Endodermal cell (in vitro differentiated cells): ENCODE results near the gene KCNAB3. TPM values are rescaled to one million over a fixed set of nuclear protein-coding genes. Genes with fewer than 3 reads are reported as not detected.

Experiments
- DNase-seq: peaks from one replicate; pipeline ENCODE4 v3.0.0-alpha.2; 2017
- H3K27ac ChIP-seq: 2 replicates; pipeline ENCODE4 v1.5.1; 2013; ENCODE audit warnings: mild to moderate bottlenecking, low read depth, low read length, moderate library complexity
- H3K27me3 ChIP-seq: 2 replicates; pipeline ENCODE4 v1.6.1; 2013; ENCODE audit warnings: mild to moderate bottlenecking, low read length, moderate library complexity; ENCODE audit not compliant: insufficient read depth, control insufficient read depth, poor library complexity, severe bottlenecking
- H3K36me3 ChIP-seq: 2 replicates; pipeline ENCODE4 v1.7.0; 2013; ENCODE audit warnings: mild to moderate bottlenecking, low read length, moderate library complexity; ENCODE audit not compliant: control insufficient read depth, insufficient read depth
- H3K4me1 ChIP-seq: one replicate; pipeline ENCODE4 v1.7.0; 2013; ENCODE audit warnings: low read length; ENCODE audit not compliant: control insufficient read depth, insufficient read depth
- H3K4me3 ChIP-seq: 2 replicates; pipeline ENCODE4 v1.5.1; 2013; ENCODE audit warnings: mild to moderate bottlenecking, low read length, moderate library complexity
- H3K9ac ChIP-seq: 2 replicates; pipeline ENCODE4 v1.6.1; 2013; ENCODE audit warnings: mild to moderate bottlenecking, low read length, moderate library complexity; ENCODE audit not compliant: poor library complexity, severe bottlenecking; ENCODE audit errors: extremely low read depth
- H3K9me3 ChIP-seq: 2 replicates; pipeline ENCODE4 v1.6.1; 2013; ENCODE audit warnings: mild to moderate bottlenecking, low read length, moderate library complexity; ENCODE audit not compliant: control insufficient read depth
- H3K27ac Mint-ChIP-seq: 2 replicates; pipeline ENCODE4 v1.8.0; 2020; ENCODE audit warnings: mixed read lengths
- H3K27me3 Mint-ChIP-seq: 2 replicates; pipeline ENCODE4 v1.8.0; 2021; ENCODE audit warnings: mild to moderate bottlenecking, mixed read lengths; ENCODE audit not compliant: insufficient read depth
- H3K36me3 Mint-ChIP-seq: 2 replicates; pipeline ENCODE4 v1.8.0; 2020; ENCODE audit warnings: low read depth, mixed read lengths
- H3K4me1 Mint-ChIP-seq: 2 replicates; pipeline ENCODE4 v1.8.0; 2020; ENCODE audit warnings: mixed read lengths
- H3K4me3 Mint-ChIP-seq: 2 replicates; pipeline ENCODE4 v1.8.0; 2020; ENCODE audit warnings: mild to moderate bottlenecking, moderate library complexity, mixed read lengths
- H3K9me3 Mint-ChIP-seq: 2 replicates; pipeline ENCODE4 v1.8.0; 2020; ENCODE audit warnings: mild to moderate bottlenecking, mixed read lengths
- CTCF ChIP-seq: fragments of 200-600 bp; sonication (generic); conservative IDR thresholded peaks from 2 replicates; pipeline ENCODE4 v1.5.0; 2021; ENCODE audit warnings: antibody characterized with exemption, mild to moderate bottlenecking
- WGBS, 2 experiments: methylation state at CpG; one replicate each; pipeline versions ENCODE4 v1.1.5 to v1.1.7; 2013; ENCODE audit warnings: missing lambda C conversion rate in 2 of 2, mixed read lengths in 1 of 2; ENCODE audit not compliant: insufficient coverage in 1 of 2, insufficient read length in 1 of 2; 5-methylcytosine and 5-hydroxymethylcytosine counted together
- total RNA-seq, 2 donors: library from RNA; stranded (reverse); fragmentation: NEBNext Ultra II Directional in 1 of 2; extraction: Animal tissue kit (Norgen Biotek cat#: 25700) in 1 of 2; gene quantifications; 2 replicates in 1 of 2; 3 replicates in 1 of 2; pipeline ENCODE4 v1.2.1, GENCODE V29; 2021

Gene KCNAB3
- total RNA-seq, 2 donors from 2014 or later = 4.0 to 6.5 TPM

- H3K9me3 ChIP-seq = no peaks in the 10 kb centered on the region
- H3K36me3 ChIP-seq = peaks cover 56% of the 10 kb centered on the region
- peaks cover 6% of the 10 kb centered on the region for H3K4me1 ChIP-seq
- H3K27me3 ChIP-seq = no peaks in the 10 kb centered on the region
- Mint-ChIP-seq H3K4me3 (no peak overlapping the region), H3K27ac (no peak overlapping the region), H3K36me3 (peaks cover 68% of the 10 kb centered on the region), H3K4me1 (peaks cover 6% of the 10 kb centered on the region), H3K9me3 (no peaks in the 10 kb centered on the region), H3K27me3 (no peaks in the 10 kb centered on the region)
- DNase-seq = peak; percentile 22
- H3K27ac ChIP-seq = no peak overlapping the region
- TF ChIP-seq CTCF = no peak
- WGBS, 2 experiments = 95 to 98% methylated on average over 5 to 7 of the region's 9 CpGs
- H3K4me3 ChIP-seq = no peak overlapping the region
- H3K9ac ChIP-seq = no peak overlapping the region
Measured at GRCh38 chr17:7894226-7894625, 35.4 kb downstream of the KCNAB3 start.

- no peaks in the 10 kb centered on the region for H3K27me3 Mint-ChIP-seq
- peaks cover 48% of the 10 kb centered on the region for H3K36me3 ChIP-seq
Measured at GRCh38 chr17:7893187-7893880, 36.3 kb downstream of the KCNAB3 start.

GRCh38 chr17:7889166-7889955, 40.3 kb downstream of the KCNAB3 start:
- peak; percentile 83 for DNase-seq
- Histone ChIP-seq H3K9ac (no peak overlapping the region), H3K4me3 (no peak overlapping the region)

More at GRCh38 chr17:7893187-7893880, 36.3 kb downstream of the KCNAB3 start:
- Histone ChIP-seq H3K9me3 (no peaks in the 10 kb centered on the region), H3K27ac (no peak overlapping the region), H3K4me1 (peaks cover 10% of the 10 kb centered on the region), H3K4me3 (no peak overlapping the region), H3K27me3 (no peaks in the 10 kb centered on the region), H3K9ac (no peak overlapping the region)
- WGBS, 2 experiments = 94 to 100% methylated on average over 5 to 13 of the region's 15 CpGs
- no peak for TF ChIP-seq CTCF
- H3K9me3 Mint-ChIP-seq = no peaks in the 10 kb centered on the region
- no peak overlapping the region for H3K27ac Mint-ChIP-seq
- no peak overlapping the region for H3K4me3 Mint-ChIP-seq
- peak; percentile 13 for DNase-seq
- peaks cover 60% of the 10 kb centered on the region for H3K36me3 Mint-ChIP-seq
- H3K4me1 Mint-ChIP-seq = peaks cover 4% of the 10 kb centered on the region

More at GRCh38 chr17:7889166-7889955, 40.3 kb downstream of the KCNAB3 start:
- Mint-ChIP-seq H3K4me1 (peaks cover 4% of the 10 kb centered on the region), H3K9me3 (no peaks in the 10 kb centered on the region), H3K27ac (no peak overlapping the region), H3K27me3 (peaks cover 8% of the 10 kb centered on the region), H3K4me3 (no peak overlapping the region), H3K36me3 (peaks cover 27% of the 10 kb centered on the region)
- peaks cover 24% of the 10 kb centered on the region for H3K36me3 ChIP-seq
- WGBS, 2 experiments = 87 to 92% methylated on average over 4 to 11 of the region's 11 CpGs
- no peak overlapping the region for H3K27ac ChIP-seq
- TF ChIP-seq CTCF = peak; percentile 46
- H3K27me3 ChIP-seq = no peaks in the 10 kb centered on the region
- H3K9me3 ChIP-seq = no peaks in the 10 kb centered on the region
- H3K4me1 ChIP-seq = peaks cover 9% of the 10 kb centered on the region
